Aorta (tissue), 5 donors: ENCODE data around the gene LYPD6B. TPM values are rescaled to one million over a fixed set of nuclear protein-coding genes. Genes with fewer than 3 reads are reported as not detected.

Experiments
- ATAC-seq: fragments of 200-7000 bp; cut with Tn5 transposase; one replicate; pipeline ENCODE4 v1.9.1; 2022; ENCODE audit warnings: moderate library complexity; ENCODE audit not compliant: low FRiP score
- DNase-seq, 2 donors: peaks; one replicate each; pipeline ENCODE4 v3.0.0-alpha.2; 2020
- H3K27ac ChIP-seq, 2 donors: one replicate each; pipeline ENCODE4 v1.5.1; 2013; ENCODE audit warnings: low read length in 2 of 2, mild to moderate bottlenecking in 2 of 2, moderate library complexity in 2 of 2, control low read depth in 1 of 2, inconsistent platforms in 1 of 2, low read depth in 1 of 2
- H3K27me3 ChIP-seq, 2 donors: one replicate each; pipeline ENCODE4 v1.6.1; 2013; ENCODE audit warnings: control low read depth in 1 of 2, low read length in 1 of 2, mild to moderate bottlenecking in 1 of 2, moderate library complexity in 1 of 2; ENCODE audit not compliant: insufficient read depth in 2 of 2, control insufficient read depth in 1 of 2
- H3K36me3 ChIP-seq, 2 donors: one replicate each; pipeline ENCODE4 v1.6.1; 2013; ENCODE audit warnings: control low read depth in 1 of 2, low read length in 1 of 2, mild to moderate bottlenecking in 1 of 2; ENCODE audit not compliant: insufficient read depth in 2 of 2, control insufficient read depth in 1 of 2
- H3K4me1 ChIP-seq, 2 donors: one replicate each; pipeline ENCODE4 v1.6.1; 2013; ENCODE audit warnings: low read length in 2 of 2, control low read depth in 1 of 2, mild to moderate bottlenecking in 1 of 2, moderate library complexity in 1 of 2; ENCODE audit not compliant: insufficient read depth in 2 of 2, control insufficient read depth in 1 of 2
- H3K4me3 ChIP-seq, 2 donors: one replicate each; pipeline ENCODE4 v1.5.1; 2013; ENCODE audit warnings: low read length in 2 of 2, control low read depth in 1 of 2, mild to moderate bottlenecking in 1 of 2
- H3K9me3 ChIP-seq: one replicate; pipeline ENCODE4 v1.6.1; 2013; ENCODE audit warnings: mild to moderate bottlenecking, low read length; ENCODE audit not compliant: control insufficient read depth
- WGBS, 2 donors: extraction: QIAGEN DNeasy Blood & Tissue Kit; methylation state at CpG; one replicate each; pipeline ENCODE4 v1.1.7; 2013; 5-methylcytosine and 5-hydroxymethylcytosine counted together
- intact Hi-C, 2 donors: fragments of 100-400 bp; cut with DNase I; formaldehyde crosslinking; loops; one replicate each; pipeline versions ENCODE4 v1.14.2 to v1.15.0; 2022
- polyA plus RNA-seq, 2 donors: library from polyadenylated mRNA; stranded (reverse); fragments of 200-250 nt; gene quantifications; one replicate each; pipeline ENCODE4 v1.2.3, GENCODE V29; 2013
- total RNA-seq, 2 donors: library from RNA; stranded (reverse); fragmentation: NEBNext Ultra II Directional; extraction: Animal tissue kit (Norgen Biotek cat#: 25700); gene quantifications; one replicate each; pipeline ENCODE4 v1.2.1, GENCODE V29; 2021
- donor health status: healthy with polysubstance abuse.
- donor health status: Bipolar disorder and iron deficiency.
- donor health status: DM: no; HTN: no; CAD: no.
- donor health status: DM: no; HTN: no; CAD: no.
- donor health status: DM: yes; HTN: yes; CAD: no.

The LYPD6B gene
- total and polyA plus RNA-seq, 4 donors: 0.26 TPM; not detected in 3

- no peak overlapping the region for H3K27ac ChIP-seq
- DNase-seq: no peak
- ATAC-seq: peak; percentile 48
- H3K4me3 ChIP-seq: no peak overlapping the region
- intact Hi-C loops: no loop called here
- no peaks in the 10 kb centered on the region for H3K9me3 ChIP-seq
- H3K27me3 ChIP-seq: no peaks in the 10 kb centered on the region
- no peaks in the 10 kb centered on the region for H3K4me1 ChIP-seq
- no peaks in the 10 kb centered on the region for H3K36me3 ChIP-seq
- WGBS, 2 donors: 28 to 33% methylated on average over 12 of the region's 12 CpGs
These were observed 62.5 kb downstream of the LYPD6B start for GRCh38 chr2:149100739-149101699.

GRCh38 chr2:149101818-149102217 lies 63.3 kb downstream of the LYPD6B start:
- 74 to 80% methylated on average over 2 of the region's 2 CpGs for WGBS, 2 donors
- Histone ChIP-seq H3K27me3 (no peaks in the 10 kb centered on the region), H3K36me3 (no peaks in the 10 kb centered on the region), H3K9me3 (no peaks in the 10 kb centered on the region), H3K4me3 (no peak overlapping the region), H3K27ac (no peak overlapping the region), H3K4me1 (no peaks in the 10 kb centered on the region)
- no peak for DNase-seq
- intact Hi-C loops: no loop called here
- no peak for ATAC-seq

GRCh38 chr2:149103081-149103620 lies 64.7 kb downstream of the LYPD6B start:
- H3K4me1 ChIP-seq: no peaks in the 10 kb centered on the region

GRCh38 chr2:149104221-149104620 lies 65.7 kb downstream of the LYPD6B start:
- 35 to 82% methylated on average over 1 of the region's 1 CpG for WGBS, 2 donors
- Histone ChIP-seq H3K9me3 (no peaks in the 10 kb centered on the region), H3K4me3 (no peak overlapping the region), H3K27ac (no peak overlapping the region), H3K27me3 (peaks cover 0 to 2% of the 10 kb centered on the region in 2 donors), H3K36me3 (no peaks in the 10 kb centered on the region), H3K4me1 (no peaks in the 10 kb centered on the region)
- intact Hi-C loops: no loop called here
- no peak for DNase-seq
- ATAC-seq: no peak

More at GRCh38 chr2:149103081-149103620, 64.7 kb downstream of the LYPD6B start:
- H3K36me3 ChIP-seq: no peaks in the 10 kb centered on the region
- 27 to 28% methylated on average over 3 of the region's 3 CpGs for WGBS, 2 donors
- no peak for DNase-seq
- H3K27ac ChIP-seq: no peak overlapping the region
- ATAC-seq: no peak
- H3K9me3 ChIP-seq: no peaks in the 10 kb centered on the region
- H3K27me3 ChIP-seq: peaks cover 0 to 2% of the 10 kb centered on the region in 2 donors
- intact Hi-C loops: no loop called here
- H3K4me3 ChIP-seq: no peak overlapping the region

- no peak overlapping the region for H3K4me3 ChIP-seq
- H3K9me3 ChIP-seq: peaks cover 2% of the 10 kb centered on the region
- intact Hi-C loops: no loop called here
- H3K4me1 ChIP-seq: no peaks in the 10 kb centered on the region
- no peaks in the 10 kb centered on the region for H3K36me3 ChIP-seq
- 41 to 47% methylated on average over 1 of the region's 1 CpG for WGBS, 2 donors
- H3K27me3 ChIP-seq: peaks cover 0 to 2% of the 10 kb centered on the region in 2 donors
- no peak for ATAC-seq
- DNase-seq: no peak
- H3K27ac ChIP-seq: no peak overlapping the region
These were observed 73.6 kb downstream of the LYPD6B start for GRCh38 chr2:149112068-149112467.

GRCh38 chr2:149112713-149113112 lies 74.2 kb downstream of the LYPD6B start:
- WGBS, 2 donors: 68 to 79% methylated on average over 2 of the region's 2 CpGs
- no peak overlapping the region for H3K4me3 ChIP-seq

GRCh38 chr2:149115781-149116180 lies 77.3 kb downstream of the LYPD6B start:
- Histone ChIP-seq H3K4me1 (no peaks in the 10 kb centered on the region), H3K36me3 (no peaks in the 10 kb centered on the region), H3K27ac (no peak overlapping the region), H3K27me3 (no peaks in the 10 kb centered on the region), H3K4me3 (no peak overlapping the region), H3K9me3 (peaks cover 2% of the 10 kb centered on the region)
- no peak for DNase-seq
- no peak for ATAC-seq
- intact Hi-C loops: no loop called here
- 85 to 90% methylated on average over 5 of the region's 5 CpGs for WGBS, 2 donors

More at GRCh38 chr2:149112713-149113112, 74.2 kb downstream of the LYPD6B start:
- H3K36me3 ChIP-seq: no peaks in the 10 kb centered on the region
- no peak for DNase-seq
- no peak overlapping the region for H3K27ac ChIP-seq
- peaks cover 2% of the 10 kb centered on the region for H3K9me3 ChIP-seq
- intact Hi-C loops: no loop called here
- H3K4me1 ChIP-seq: no peaks in the 10 kb centered on the region
- no peak for ATAC-seq
- H3K27me3 ChIP-seq: peaks cover 0 to 2% of the 10 kb centered on the region in 2 donors

- 43 to 52% methylated on average over 6 of the region's 6 CpGs for WGBS, 2 donors
These were observed 80.9 kb downstream of the LYPD6B start for GRCh38 chr2:149119368-149119767.

GRCh38 chr2:149122516-149122915 lies 84.0 kb downstream of the LYPD6B start:
- DNase-seq (no peak), ATAC-seq (no peak)
- Histone ChIP-seq H3K27ac (no peak overlapping the region), H3K4me3 (no peak overlapping the region), H3K36me3 (no peaks in the 10 kb centered on the region), H3K9me3 (no peaks in the 10 kb centered on the region), H3K4me1 (no peaks in the 10 kb centered on the region), H3K27me3 (no peaks in the 10 kb centered on the region)
- intact Hi-C loops: no loop called here
- WGBS, 2 donors: 74 to 84% methylated on average over 2 of the region's 2 CpGs

More at GRCh38 chr2:149119368-149119767, 80.9 kb downstream of the LYPD6B start:
- Histone ChIP-seq H3K36me3 (no peaks in the 10 kb centered on the region), H3K27ac (no peak overlapping the region), H3K27me3 (no peaks in the 10 kb centered on the region), H3K9me3 (peaks cover 2% of the 10 kb centered on the region), H3K4me1 (no peaks in the 10 kb centered on the region), H3K4me3 (no peak overlapping the region)
- ATAC-seq (no peak), DNase-seq (no peak)
- intact Hi-C loops: no loop called here
